A673 (cell line): ENCODE data around the gene HOXA5.

ENCODE experiments used
- CTCF ChIP-seq: fragments of 300-800, 200-600 bp; sonication (generic); conservative IDR thresholded peaks from 2 replicates; pipeline ENCODE4 v1.5.1; 2017; ENCODE audit warnings: low read depth, mild to moderate bottlenecking, antibody characterized with exemption, low read length, moderate library complexity, mixed read lengths
- EZH2 ChIP-seq: fragments of 200-600 bp; sonication (generic); IDR thresholded peaks from 2 replicates; pipeline ENCODE4 v1.6.1; 2017; ENCODE audit warnings: borderline replicate concordance, low read depth, mild to moderate bottlenecking, mixed read lengths, antibody characterized with exemption, low read length; ENCODE audit not compliant: poor library complexity, severe bottlenecking

GRCh38 chr7:27160546-27161213, 17.2 kb upstream of the HOXA5 start:
- peak; percentile 96 for TF ChIP-seq CTCF
- no peak for TF ChIP-seq EZH2
